Activated effector memory CD4-positive, alpha-beta T cell treated with anti-CD3 and anti-CD28 coated beads, Interleukin-2, amount 50 U/mL, for 16 hours (primary cell): ENCODE results near the gene DCLRE1A.

Source experiments
- DNase-seq: peaks from one replicate; pipeline ENCODE4 v3.0.0-alpha.2; 2020

The DCLRE1A gene

DNA sequence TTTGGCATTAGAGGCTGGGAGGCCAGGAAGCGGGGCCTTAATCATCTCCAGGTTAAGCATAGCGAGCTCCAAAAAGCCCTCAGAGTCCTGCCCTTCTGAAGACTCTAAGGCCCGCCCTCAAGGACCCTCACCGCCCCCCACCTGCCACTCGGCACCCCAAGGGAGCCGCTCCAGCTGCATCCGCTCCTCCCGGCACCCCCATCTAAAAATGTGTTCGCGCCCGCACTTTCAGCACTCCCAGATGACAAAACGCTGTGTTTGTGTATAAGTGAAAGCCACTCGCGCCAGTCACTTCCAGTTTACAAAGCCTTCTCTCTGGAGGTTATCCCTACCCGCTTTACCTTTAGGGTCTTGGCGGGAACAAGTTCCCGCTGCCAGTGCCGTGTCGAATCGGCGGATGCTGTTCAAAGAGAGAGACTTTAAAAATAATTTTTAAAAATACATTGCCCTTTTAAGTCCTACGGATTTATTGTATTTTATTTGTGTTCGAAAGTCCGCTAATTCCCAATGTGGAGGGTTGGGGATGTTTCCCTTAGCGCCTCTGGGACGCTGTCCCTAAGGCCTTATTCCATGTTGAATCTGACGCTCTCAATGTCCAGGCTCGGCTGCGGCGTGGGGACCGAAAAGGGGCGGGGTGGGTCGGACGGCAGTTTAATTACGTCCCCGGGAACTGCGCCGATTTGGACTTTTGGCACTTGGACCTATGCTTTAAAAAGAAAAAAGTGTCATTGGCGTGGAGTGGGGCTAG, at the start of gene DCLRE1A, which contains the start of gene NHLRC2:
DCLRE1A (minus strand) TSS at position 70 of the 748 bp plus-strand sequence. CDS start 900 bp downstream, outside the sequence.
NHLRC2 (plus strand) TSS at position 649 of the 748 bp plus-strand sequence. CDS start 212 bp downstream, outside the sequence.
- DNase-seq = peak; percentile 86

DNA sequence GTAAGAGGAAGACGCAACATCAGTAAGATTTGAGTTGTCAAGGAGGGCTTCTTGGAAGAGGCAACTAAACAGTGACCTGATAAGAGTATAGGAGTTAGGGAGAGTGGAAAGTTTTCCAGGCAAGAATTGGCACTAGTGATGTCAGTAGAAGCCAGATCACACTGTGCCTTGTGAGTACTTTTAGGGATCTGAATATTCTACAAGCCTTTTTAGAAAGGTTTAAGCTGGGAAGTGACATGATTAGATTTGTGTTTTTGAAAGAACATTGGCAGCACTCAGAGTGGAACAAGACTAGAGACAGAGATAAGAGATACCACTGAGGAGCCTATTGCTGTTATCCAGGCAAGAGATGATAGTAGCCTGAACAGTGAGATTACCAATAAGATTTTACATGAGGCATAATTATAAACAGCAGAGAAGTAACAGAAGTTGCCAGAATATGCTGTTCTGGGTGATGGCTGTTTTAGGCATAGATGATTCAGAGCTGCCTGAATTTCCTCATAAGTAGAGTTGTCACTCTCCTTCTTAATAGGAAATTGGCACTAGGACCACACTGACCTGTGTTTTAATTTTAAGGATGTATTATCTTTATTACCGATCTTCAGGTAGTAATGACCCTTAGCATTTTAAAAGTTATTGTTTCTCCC, 46.2 kb upstream of the DCLRE1A start:
- no peak for DNase-seq

DNA sequence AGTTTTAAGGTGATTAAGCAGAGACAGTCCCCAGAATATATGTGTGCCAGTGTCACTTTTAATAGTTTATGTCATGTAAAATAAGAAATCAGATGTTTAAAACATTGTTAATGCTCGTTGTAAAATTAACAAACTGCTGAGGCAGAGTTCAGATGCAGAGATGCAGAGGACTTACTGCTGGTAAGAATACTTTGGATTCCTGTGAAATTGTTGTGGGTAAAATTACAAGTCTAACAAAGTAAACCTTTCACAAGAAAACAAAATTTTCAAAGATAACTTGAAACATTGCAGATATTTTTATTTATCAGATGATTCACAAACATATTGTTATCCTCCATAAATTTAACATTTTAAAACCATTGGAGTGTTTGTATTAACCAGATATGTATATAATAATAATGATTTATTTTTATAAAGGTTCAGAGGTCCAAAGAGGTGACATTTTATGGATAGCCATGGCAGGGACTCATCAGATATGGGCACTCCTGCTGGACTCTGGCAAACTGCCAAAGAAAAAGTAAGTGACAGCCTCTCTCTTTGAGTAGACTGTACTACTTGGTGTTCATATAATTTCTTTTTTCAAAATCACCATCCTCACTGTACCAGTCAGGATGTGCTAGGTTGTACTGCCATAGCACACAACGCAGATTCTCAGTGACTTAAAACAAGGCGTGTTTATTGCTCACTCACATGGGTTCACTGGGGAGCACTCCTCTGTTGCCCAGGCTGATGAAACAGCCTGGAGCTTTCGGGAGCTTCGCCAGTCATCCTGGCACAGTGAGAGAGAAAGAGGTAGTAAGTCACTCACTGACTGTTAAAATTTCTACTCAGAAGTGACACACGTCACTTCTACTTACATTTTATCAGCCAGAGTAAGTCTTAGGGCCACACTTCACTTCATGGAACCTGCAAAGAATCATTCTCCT, 44.1 kb upstream of the DCLRE1A start:
- no peak for DNase-seq

DNA sequence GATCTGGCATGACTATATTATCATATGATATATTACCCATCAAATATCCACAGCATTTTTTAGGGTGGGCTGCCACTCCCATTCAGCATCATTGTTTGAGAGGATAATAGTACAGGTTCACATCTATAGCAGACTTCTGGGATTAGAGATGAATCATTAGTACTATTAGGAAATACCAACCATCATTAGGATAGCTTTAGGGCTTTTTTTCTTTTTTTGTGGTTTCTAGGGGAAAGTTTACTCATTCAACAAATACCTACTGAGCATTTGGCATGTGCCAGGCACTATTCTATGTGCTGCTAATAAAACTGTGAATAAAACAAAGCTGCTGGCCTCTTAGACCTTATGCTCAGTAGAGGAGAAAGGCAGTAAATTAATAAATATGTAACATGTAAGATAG, 41.1 kb upstream of the DCLRE1A start:
- DNase-seq = no peak

DNA sequence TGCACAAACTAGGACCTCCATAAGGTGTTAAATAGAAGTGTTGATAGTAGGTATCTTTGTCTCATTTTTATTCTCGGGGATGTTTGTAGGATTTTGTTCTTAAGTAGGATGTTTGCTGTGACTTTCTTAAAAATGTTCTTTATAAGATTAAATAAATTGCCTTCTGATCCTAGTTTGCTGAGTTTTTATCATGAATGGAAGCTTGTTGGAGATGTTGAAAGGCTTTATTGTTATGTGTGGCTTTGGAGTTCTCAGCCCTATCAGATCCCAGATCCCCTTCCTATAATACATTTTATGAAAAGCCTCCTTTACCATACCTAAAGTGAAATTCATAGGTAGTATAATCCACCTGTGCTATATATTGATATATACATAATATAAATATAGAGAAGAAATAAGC, 40.7 kb upstream of the DCLRE1A start:
- DNase-seq = no peak

DNA sequence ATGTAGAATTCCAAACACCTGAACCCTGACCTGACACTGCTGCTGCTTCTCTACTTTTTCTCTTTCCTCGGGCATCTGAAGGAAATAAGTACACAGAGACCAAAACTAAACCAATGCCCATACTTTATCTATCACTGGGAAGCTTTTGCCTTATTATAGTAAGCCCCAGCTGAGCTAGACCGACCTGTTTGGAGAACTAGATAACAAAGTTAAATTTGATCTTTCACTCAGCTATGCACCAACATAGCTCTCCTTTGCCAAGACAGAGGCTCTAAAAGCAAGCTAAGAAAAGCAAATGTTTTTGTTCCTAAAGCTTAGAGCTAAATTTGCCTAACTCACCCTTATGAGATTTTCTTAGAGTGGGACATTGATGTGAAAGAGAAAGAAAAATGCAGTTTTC, 39.7 kb upstream of the DCLRE1A start:
- DNase-seq = no peak

DNA sequence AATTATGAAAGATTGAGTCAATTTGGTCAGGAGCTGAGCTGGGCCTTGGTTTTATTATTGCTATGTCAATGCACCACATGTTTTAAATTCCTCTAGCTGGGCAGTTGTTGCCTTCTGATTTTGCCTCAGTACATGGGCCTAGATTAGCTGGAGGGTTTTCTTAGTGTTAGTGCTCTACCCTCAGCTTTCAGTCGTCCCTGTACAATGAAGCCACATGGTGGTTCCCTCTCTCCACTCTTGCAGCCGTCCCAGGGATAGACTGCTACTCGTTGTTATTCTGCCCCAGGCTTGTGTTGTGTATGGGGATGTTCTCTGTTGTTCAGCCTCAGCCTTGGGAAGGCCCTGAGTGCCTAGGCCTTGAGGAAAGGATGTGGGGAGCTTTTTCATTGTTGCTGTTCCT, 37.6 kb upstream of the DCLRE1A start:
- no peak for DNase-seq

DNA sequence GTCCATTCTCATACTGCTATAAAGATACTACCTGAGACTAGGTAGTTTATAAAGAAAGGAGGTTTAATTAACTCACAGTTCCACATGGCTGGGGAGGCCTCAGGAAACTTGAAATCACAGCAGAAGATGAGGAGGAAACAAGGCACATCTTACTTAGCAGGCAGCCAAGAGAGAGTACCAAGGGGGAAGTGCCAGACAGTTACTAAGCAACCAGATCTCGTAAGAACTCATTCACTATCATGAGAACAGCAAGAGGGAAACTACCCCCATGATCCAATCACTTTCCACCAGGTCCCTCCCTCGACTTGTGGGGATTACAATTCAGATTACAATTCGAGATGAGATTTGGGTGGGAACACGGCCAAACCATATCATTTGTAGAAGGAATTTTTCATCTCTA, 36.9 kb upstream of the DCLRE1A start:
- no peak for DNase-seq

DNA sequence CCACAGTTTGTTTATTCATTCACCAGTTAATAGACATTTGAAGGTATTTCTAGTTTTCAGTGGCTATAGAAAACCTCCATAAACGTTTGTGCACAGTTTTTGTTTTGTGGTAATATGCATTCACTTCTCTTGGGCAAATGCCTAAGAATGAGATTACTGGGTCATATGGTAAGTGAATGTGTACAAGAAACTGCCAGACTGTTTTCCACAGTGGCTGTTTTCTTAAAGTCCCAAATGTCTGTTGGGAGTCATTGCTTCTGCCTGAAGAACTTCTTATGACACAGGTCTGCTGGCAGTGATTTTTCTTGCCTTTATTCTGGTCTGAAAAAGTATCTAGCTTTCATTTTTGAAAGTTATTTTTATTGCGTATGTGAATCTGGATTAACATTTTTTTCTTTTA, 36.0 kb upstream of the DCLRE1A start:
- no peak for DNase-seq

DNA sequence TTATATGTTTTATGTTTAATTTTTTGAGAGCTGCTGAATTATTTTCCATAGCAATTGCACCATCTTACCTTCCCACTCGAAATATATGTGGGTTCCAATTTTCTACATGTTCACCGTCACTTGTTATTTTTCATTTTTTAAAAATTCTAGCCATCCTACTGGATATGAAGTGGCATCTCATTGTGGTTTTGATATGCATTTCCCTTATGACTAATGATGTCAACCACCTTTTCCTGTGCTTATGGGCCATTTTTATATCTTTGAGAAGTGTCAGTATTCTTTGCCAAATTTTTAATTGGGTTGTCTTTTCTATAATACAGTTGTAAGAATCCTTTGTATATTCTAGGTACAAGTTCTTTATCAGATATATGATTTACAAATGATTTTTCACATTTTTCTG, 28.4 kb upstream of the DCLRE1A start:
- no peak for DNase-seq

DNA sequence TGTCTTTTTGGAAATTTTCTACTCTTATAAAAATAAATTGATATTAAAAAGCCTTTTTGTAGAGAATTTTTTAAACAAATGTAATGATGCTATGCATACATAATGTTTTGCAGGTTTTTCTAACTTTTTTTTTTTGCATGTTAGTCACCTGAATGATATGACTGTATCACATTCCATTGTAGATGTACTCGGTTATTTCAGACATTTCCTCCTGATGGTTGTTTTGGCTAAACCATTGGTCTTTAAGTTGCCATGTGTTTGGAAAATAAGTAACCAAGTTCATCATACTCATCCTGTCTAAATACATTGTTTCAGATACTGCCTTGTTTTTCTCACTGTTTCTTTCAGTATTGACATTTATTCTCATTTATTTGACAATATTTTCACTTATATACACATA, 26.4 kb upstream of the DCLRE1A start:
- no peak for DNase-seq

DNA sequence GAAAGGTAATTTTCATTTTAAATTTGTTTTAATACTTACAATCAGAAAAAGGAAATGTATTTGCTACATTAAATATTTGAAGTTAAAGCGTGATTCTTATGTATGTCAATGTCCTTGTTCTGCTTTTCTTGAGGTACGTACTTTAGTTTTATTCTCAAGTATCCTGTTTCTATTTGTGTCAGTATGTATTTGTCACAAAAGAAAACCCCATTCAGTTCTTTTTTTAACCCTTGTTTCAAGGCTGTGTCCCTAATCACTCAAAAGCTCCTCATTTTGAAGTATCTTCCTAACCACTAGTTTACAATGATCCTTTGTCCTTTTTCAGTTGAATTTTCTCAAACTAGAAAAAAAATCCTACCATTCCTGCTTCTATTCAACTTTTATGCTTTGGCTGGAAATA, 25.8 kb upstream of the DCLRE1A start:
- DNase-seq = no peak

DNA sequence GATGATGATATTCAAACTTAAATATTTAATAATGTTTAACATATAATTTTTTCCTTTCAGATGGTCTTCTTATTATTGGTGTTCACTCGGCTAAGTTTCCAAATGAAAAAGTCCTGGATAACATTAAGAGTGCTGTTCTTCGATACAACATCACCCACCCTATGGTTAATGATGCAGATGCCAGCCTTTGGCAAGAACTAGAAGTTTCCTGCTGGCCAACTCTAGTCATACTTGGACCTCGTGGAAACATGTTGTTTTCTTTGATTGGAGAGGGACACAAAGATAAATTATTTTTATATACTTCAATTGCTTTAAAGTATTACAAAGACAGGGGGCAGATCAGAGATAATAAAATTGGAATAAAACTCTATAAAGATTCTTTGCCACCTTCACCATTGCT, 22.6 kb upstream of the DCLRE1A start:
- DNase-seq = no peak

DNA sequence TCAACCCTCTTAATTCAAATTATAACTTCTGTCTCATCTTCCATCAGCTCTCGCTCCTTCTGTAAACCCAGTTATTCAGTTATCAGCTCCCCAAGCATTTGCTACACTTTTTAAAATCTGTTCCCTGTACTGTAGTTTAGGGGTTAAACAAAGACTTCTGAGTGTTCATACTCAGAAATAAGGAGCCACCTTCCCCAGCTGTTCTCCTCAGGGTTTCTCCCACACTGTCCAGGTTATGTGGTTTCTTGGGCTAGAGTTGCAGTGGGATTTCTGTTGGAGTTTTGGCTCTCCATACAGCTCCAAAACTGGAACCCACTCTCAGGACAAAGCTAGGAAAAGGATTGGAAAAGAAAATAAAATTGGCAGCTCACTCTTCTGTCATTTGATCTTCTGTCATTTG, 21.3 kb upstream of the DCLRE1A start:
- DNase-seq = no peak

DNA sequence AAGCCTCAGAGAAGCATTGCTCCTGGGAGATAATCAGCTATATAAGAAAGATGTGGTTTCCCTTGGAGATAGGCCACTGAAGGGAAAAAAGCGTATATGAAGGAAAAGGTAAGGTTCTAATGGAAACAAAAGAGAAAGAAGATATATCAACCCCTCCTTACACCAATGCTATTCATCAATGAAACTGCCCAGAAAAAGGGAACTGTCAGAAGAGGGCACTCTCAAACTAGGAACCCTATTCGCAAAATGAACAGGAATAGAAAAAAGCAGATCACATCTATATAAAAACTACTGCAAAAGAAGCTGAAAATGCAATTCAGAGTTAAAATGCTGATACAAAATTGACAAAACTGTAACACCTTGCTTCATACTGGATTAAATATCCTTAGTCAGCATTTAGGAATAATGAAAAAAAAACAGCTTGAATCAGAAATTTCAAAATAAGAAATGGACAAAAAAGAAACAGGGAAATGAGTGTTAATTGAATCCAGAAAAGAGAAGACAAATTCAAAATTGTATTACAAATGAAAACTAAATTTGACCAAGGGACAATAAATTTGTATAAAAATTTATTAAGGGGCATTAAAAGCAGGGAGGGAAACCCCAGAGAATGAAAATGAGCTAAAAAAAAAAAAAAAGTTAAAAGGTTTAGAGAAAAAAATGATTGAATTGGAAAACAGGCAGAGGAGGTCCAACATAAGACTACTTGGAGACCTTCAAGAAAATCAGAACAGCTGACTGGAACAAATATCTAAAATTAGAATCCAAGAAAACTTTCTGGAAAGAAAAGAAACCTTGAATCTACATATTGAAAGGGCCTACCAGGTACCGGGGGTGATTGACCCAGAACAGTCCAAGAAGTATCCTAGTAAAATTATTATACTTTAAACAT, 18.5 kb upstream of the DCLRE1A start:
- DNase-seq = no peak

DNA sequence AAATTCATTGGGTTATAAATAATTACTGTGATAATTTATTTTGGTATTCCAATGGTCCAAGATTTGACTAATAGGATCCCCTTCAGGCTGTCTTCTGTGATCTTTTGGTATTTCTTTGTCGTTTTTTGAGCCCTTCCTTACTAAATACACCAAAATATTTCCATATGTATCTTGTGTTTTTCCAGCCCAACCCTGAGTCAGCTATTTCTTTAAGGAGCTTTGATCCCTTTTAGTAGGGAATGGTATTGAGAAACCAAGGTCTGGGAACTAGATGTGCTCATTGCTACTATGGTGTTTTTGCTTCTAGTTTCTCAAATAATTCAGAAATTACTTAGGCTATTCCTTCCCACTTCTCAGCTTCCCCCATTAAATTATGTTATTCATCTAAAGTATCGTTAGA, 15.9 kb upstream of the DCLRE1A start:
- no peak for DNase-seq

DNA sequence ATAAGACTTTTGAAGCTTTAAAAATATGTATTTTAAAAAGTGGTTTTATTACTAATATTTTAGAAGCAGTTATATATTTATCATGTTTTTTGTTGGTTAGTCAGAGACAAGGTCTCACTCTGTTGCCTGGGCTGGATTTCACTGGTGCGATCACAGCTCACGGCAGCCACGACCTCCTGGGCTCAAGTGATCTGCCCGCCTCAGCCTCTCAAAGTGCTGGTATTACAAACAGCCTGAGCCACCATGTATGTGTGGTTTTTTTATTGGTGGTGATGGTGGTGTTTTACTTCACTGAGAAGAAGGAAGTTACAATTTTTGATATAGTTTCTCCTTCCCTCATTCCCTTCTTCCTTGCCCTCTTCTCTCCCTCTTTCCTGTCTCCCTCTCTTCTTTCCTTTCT, 14.0 kb upstream of the DCLRE1A start:
- no peak for DNase-seq

DNA sequence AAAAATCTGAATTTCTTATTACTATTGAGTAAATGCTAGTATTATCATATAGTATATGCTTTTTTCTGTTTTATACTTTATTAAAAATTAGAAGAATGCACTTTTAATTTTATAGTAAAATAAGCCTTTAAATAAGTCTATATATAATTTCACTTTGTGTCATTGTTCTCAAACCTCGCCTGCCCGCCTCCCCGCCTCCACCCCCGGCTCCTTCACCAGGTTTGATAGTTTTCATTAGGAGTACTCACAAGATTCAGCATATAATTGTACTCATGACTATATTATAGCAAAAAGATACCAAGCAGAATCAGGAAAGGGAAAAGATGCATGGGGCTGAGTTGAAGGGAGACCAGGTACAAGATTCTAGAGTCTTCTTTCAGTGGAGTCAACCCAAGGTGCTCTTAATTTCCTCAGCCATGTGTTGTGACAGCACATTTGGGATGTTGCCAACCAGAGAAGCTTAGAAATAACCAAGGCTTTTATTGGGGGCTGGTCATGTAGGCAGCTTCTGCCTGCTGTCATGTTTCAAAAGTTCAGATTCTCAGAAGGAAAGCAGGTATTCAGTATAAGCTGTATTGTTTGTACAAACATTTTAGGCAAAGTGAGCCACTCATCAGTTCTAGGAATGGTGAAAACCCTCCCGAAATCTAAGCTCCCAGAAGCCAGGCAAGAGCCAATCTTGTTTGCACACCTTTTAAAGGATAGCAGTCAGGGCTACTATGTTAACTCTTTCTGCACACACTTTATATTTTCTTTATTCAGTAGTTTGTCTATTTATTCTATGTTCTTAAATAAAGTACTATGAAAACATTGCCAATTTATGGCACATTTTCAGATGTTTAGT, 12.9 kb upstream of the DCLRE1A start:
- no peak for DNase-seq

DNA sequence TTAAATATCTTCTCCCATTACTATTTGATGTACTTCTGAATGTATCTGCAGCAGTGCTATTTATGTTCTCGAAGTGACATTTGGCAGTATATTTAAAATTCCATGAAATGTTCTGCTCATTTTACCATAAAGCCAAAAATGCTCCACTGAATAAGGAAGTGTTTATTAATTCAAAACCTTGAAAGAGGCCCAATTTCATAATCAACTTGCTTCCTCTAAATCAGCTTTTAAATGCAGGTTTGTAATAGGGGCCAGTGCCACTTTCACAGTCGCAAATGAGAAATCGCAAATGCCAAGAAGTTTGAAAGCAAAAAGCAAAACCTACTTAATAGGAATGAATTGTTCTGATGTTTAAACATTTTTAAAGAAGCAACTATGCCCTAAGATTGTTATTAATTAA, 12.0 kb upstream of the DCLRE1A start:
- no peak for DNase-seq

DNA sequence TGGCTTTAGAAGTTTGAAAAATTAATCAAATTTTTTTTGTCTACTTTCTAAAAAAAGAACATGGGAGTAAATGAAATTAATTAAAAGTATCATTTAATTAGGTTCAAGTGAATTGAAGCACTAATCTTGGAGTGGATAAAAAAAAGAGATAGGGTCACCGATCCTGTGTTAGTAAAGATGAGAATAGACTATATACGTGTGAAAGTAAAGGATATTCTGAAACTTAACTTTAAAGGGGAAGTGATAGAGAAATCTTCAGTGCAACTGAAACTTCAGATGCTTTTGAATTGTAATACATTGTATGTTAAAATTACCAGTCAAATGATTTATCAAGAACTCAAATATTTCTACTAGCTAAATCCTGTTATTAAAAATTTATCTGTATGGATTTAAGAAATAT, 5.4 kb upstream of the DCLRE1A start:
- no peak for DNase-seq

DNA sequence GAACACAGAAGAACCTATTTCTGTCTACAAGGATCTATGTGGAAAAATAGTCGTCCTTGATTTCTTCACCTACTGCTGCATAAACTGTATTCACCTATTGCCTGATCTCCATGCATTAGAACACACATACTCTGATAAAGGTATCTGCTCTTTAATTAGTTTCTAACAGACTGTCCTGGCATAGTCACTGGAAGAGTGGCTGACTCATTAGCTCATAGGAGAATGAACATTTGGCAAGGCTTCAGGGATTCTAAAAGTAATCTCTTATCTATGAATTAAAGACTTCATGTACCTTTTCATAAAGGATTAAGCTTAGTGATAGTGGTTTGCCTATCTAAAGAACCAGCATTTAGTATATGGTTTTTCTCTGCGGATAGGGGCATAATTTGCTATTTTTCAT, 4.7 kb upstream of the DCLRE1A start:
- DNase-seq = no peak

DNA sequence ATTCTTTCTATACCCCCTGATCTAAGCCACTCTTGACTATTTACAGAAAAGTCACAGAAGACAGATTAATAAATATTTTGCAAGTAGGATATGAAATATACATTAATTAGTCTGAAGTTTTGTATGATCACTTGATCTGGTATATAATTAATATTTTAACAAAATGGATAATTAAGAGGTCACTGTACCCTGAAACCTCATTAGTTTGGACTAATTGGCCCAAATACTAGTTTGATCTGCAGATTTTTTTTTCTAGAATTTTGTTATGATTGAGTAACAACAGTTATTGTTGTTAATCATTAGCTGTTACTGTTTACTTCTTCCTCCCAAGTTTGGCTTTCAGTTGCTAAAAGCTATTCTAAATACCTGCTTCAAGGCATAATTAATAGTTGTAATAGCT, 3.3 kb upstream of the DCLRE1A start:
- DNase-seq = no peak
